OCI-LY7 (cell line): Measurements from ENCODE around the gene TMEM151B. TPM values are rescaled to one million over a fixed set of nuclear protein-coding genes. Genes with fewer than 3 reads are reported as not detected.

Source experiments
- BruUV-seq: library from RNA; stranded (reverse); fragments of 400-500 nt; replicated peaks from 2 replicates; lab custom pipeline; 2021; lab: Mats Ljungman, UMichigan
- CTCF ChIA-PET: fragments of 300-600 bp; sonication (Branson Sonifier 250); formaldehyde crosslinking; loops from one replicate; lab custom pipeline; 2022; ENCODE audit warnings: antibody characterized with exemption; ENCODE audit not compliant: unreplicated experiment; lab: Charles Lee
- POLR2A ChIA-PET: fragments of 300-600 bp; sonication (Branson Sonifier 250); formaldehyde crosslinking; loops from one replicate; lab custom pipeline; 2022; ENCODE audit warnings: antibody characterized with exemption; lab: Charles Lee
- DNase-seq: peaks from one replicate; pipeline ENCODE4 v3.0.0-alpha.2; 2015; ENCODE audit warnings: low spot score
- H2AFZ ChIP-seq: fragments of 200-600 bp; sonication (generic), shearing (Covaris generic); 2 replicates; pipeline ENCODE4 v1.6.1; 2014; ENCODE audit warnings: mild to moderate bottlenecking, antibody characterized with exemption, low read length, moderate library complexity
- H3K27ac ChIP-seq: fragments of 200-600 bp; sonication (generic); 2 replicates; pipeline ENCODE4 v1.5.1; 2014; ENCODE audit warnings: mixed run types, low read depth, mild to moderate bottlenecking, moderate library complexity, low read length, inconsistent platforms; ENCODE audit not compliant: poor library complexity, severe bottlenecking
- H3K36me3 ChIP-seq: fragments of 200-600 bp; sonication (generic); 2 replicates; pipeline ENCODE4 v1.6.1; 2014; ENCODE audit warnings: mild to moderate bottlenecking, antibody characterized with exemption, low read length, moderate library complexity, mixed read lengths; ENCODE audit not compliant: insufficient read depth
- H3K4me1 ChIP-seq: fragments of 200-600 bp; sonication (generic); 2 replicates; pipeline ENCODE4 v1.5.1; 2014; ENCODE audit warnings: mild to moderate bottlenecking, low read length; ENCODE audit not compliant: insufficient read depth, poor library complexity, severe bottlenecking
- H3K4me2 ChIP-seq: fragments of 200-600 bp; sonication (generic); 2 replicates; pipeline ENCODE4 v1.6.1; 2014; ENCODE audit warnings: mild to moderate bottlenecking, low read length
- H3K4me3 ChIP-seq: fragments of 200-600 bp; sonication (generic); 2 replicates; pipeline ENCODE4 v1.5.1; 2014; ENCODE audit warnings: mild to moderate bottlenecking, low read depth, low read length; ENCODE audit not compliant: poor library complexity, severe bottlenecking
- H3K79me2 ChIP-seq: fragments of 200-600 bp; sonication (generic); 2 replicates; pipeline ENCODE4 v1.6.1; 2016; ENCODE audit warnings: low read depth, mild to moderate bottlenecking, low read length, moderate library complexity, mixed read lengths; ENCODE audit not compliant: insufficient read depth
- H3K9me2 ChIP-seq: fragments of 200-600 bp; sonication (generic); 2 replicates; pipeline ENCODE4 v1.6.1; 2016; ENCODE audit warnings: mild to moderate bottlenecking, low read length, mixed read lengths; ENCODE audit not compliant: insufficient read depth
- H3K9me3 ChIP-seq: fragments of 200-600 bp; sonication (generic); 2 replicates; pipeline ENCODE4 v1.6.1; 2014; ENCODE audit warnings: mild to moderate bottlenecking, mixed run types, low read length, mixed read lengths
- H4K20me1 ChIP-seq: fragments of 200-600 bp; sonication (generic); 2 replicates; pipeline ENCODE4 v1.6.1; 2014; ENCODE audit warnings: mild to moderate bottlenecking, antibody characterized with exemption, low read length, moderate library complexity, mixed read lengths; ENCODE audit not compliant: insufficient read depth
- CTCF ChIP-seq: fragments of 200-600 bp; sonication (generic); conservative IDR thresholded peaks from 2 replicates; pipeline ENCODE4 v1.5.1; 2014; ENCODE audit warnings: mild to moderate bottlenecking, antibody characterized with exemption, low read length, moderate library complexity, mixed read lengths
- EZH2phosphoT487 ChIP-seq: fragments of 200-600 bp; sonication (generic); IDR thresholded peaks from 2 replicates; pipeline ENCODE4 v1.6.1; 2018; ENCODE audit warnings: low read depth, borderline replicate concordance, mild to moderate bottlenecking, mixed run types, antibody characterized with exemption, low read length, moderate library complexity, mixed read lengths
- intact Hi-C: fragments of 100-400 bp; cut with micrococcal nuclease; formaldehyde crosslinking; loops from one replicate; pipeline ENCODE4 v1.10.0; 2022; ENCODE audit not compliant: unreplicated experiment
- total RNA-seq, 2 experiments: library from RNA; depleted of rRNA in 1 of 2; stranded (reverse); fragments of >200 nt in 1 of 2; shearing (Covaris generic) in 1 of 2; gene quantifications; 2 replicates each; pipeline ENCODE4 v1.2.3, GENCODE V29; 2014 to 2022

The TMEM151B gene
- total RNA-seq, 2 experiments from 2014 or later: 0.15 TPM; not detected in 1

DNA sequence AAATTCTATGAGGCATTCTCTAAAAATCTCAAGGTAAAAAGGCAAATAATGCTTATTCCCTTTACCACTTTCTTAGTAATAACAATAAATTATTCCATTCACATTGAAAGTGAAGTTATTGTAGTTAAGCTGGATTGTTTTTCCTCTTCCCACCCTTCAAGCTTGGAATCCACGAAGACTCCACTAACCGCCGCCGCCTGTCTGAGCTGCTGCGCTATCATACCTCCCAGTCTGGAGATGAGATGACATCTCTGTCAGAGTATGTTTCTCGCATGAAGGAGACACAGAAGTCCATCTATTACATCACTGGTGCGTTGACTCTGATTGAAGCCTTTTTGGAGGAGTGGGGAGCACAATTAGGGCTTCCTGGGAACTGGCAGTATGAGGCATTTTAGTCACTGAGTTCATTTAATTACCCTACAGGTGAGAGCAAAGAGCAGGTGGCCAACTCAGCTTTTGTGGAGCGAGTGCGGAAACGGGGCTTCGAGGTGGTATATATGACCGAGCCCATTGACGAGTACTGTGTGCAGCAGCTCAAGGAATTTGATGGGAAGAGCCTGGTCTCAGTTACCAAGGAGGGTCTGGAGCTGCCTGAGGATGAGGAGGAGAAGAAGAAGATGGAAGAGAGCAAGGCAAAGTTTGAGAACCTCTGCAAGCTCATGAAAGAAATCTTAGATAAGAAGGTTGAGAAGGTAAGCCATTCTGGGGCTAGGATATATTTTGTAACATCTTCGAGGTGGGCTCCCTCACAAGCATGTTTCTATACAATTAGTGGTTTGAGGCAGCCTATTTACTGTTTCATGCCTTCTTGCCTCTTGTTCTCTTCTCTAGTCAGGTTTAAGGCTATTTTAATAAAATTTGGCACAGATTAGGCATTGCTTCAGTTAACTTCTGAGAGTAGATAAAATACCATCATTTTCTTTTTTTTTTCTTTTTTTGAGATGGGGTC is 18.4 kb upstream of the TMEM151B start:
- Histone ChIP-seq H3K36me3 (peaks cover 93% of the 10 kb centered on the region), H2AFZ (no peak overlapping the region), H3K27ac (no peak overlapping the region), H3K4me3 (no peak overlapping the region), H3K9me2 (no peaks in the 10 kb centered on the region), H3K4me1 (peaks cover 73% of the 10 kb centered on the region), H4K20me1 (peaks cover 51% of the 10 kb centered on the region), H3K4me2 (peak overlapping the region; percentile 14; the same call in 1 of the 2 replicates), H3K9me3 (no peaks in the 10 kb centered on the region), H3K79me2 (peaks cover 51% of the 10 kb centered on the region)
- intact Hi-C loops: no loop called here
- TF ChIP-seq CTCF: no peak
- TF ChIP-seq EZH2phosphoT487: no peak
- no peak for DNase-seq
- ChIA-PET POLR2A (interaction anchor here (0.7 to 1.0 kb wide), 2 partner anchors 27 to 57 kb away, joined by 3 read pairs; no protein-coding TSS in a partner anchor), CTCF (no interaction called here)
- BruUV-seq: no TSS peak

GRCh38 chr6:44253307-44254101 is 16.7 kb upstream of the TMEM151B start:
- H3K4me3 ChIP-seq: no peak overlapping the region
- peaks cover 87% of the 10 kb centered on the region for H3K36me3 ChIP-seq
- no peak overlapping the region for H2AFZ ChIP-seq
- H3K9me2 ChIP-seq: no peaks in the 10 kb centered on the region
- peak overlapping the region; percentile 4; the same call in 1 of the 2 replicates for H3K4me2 ChIP-seq
- intact Hi-C loops: no loop called here
- peaks cover 35% of the 10 kb centered on the region for H3K79me2 ChIP-seq
- ChIA-PET CTCF (no interaction called here), POLR2A (interaction anchor here (1.4 kb wide), 1 partner anchor 11 kb away, joined by 4 read pairs; no protein-coding TSS in a partner anchor)
- H3K27ac ChIP-seq: no peak overlapping the region
- DNase-seq: peak; percentile 53
- peaks cover 79% of the 10 kb centered on the region for H3K4me1 ChIP-seq
- peaks cover 36% of the 10 kb centered on the region for H4K20me1 ChIP-seq
- TF ChIP-seq EZH2phosphoT487: no peak
- peak; percentile 78 for TF ChIP-seq CTCF
- no peaks in the 10 kb centered on the region for H3K9me3 ChIP-seq
- BruUV-seq: TSS peak; percentile 60
